Stomach (tissue), 4 donors: ENCODE data around the gene AQP12B.

Experiments
- CTCF ChIP-seq, 7 experiments: fragments of 450-650 bp in 4 of 7; fragments of 200-600 bp in 3 of 7; sonication (generic) in 3 of 7; IDR thresholded peaks; one replicate each; pipeline ENCODE4 v1.5.1; 2016 to 2019; ENCODE audit warnings: antibody characterized with exemption in 7 of 7, control low read depth in 2 of 7, mild to moderate bottlenecking in 1 of 7
- EP300 ChIP-seq: sonication (generic); formaldehyde crosslinking; IDR thresholded peaks from one replicate; pipeline ENCODE4 v1.6.1; 2017; ENCODE audit warnings: antibody characterized with exemption
- POLR2A ChIP-seq, 4 donors: fragments of 450-650 bp; IDR thresholded peaks; one replicate each; pipeline ENCODE4 v1.6.1; 2016; ENCODE audit warnings: antibody characterized with exemption in 4 of 4, control low read depth in 2 of 4, mild to moderate bottlenecking in 1 of 4, moderate library complexity in 1 of 4

GRCh38 chr2:240722376-240722775 is 39.7 kb upstream of the AQP12B start:
- no peak for TF ChIP-seq CTCF (IDR thresholded peaks at IDR 0.05)
- TF ChIP-seq EP300: no peak
- TF ChIP-seq POLR2A (IDR thresholded peaks at IDR 0.05): no peak
